Neural cell (in vitro differentiated cells): Measurements from ENCODE around the gene ADGRB3.

ENCODE experiments used
- EZH2 ChIP-seq: fragments of 200-600, 300-800 bp; shearing (Covaris generic), sonication (generic); IDR thresholded peaks from 2 replicates; pipeline ENCODE4 v1.6.1; 2014; ENCODE audit warnings: antibody characterized with exemption, low read length, borderline replicate concordance, mild to moderate bottlenecking; ENCODE audit not compliant: insufficient read depth, poor library complexity, severe bottlenecking
- MXI1 ChIP-seq: fragments of 450-650 bp; conservative IDR thresholded peaks from 2 replicates; pipeline ENCODE4 v1.6.1; 2014; ENCODE audit warnings: antibody characterized with exemption, mild to moderate bottlenecking; ENCODE audit not compliant: poor library complexity, severe bottlenecking
- POLR2AphosphoS5 ChIP-seq: IDR thresholded peaks from 2 replicates; pipeline ENCODE4 v1.6.1; 2012
- TF ChIP-seq, protein P1 (sequence below): IDR thresholded peaks from 2 replicates; pipeline ENCODE4 v1.6.1; 2012; ENCODE audit warnings: borderline replicate concordance
- TF ChIP-seq, protein P2 (sequence below): fragments of 450-650 bp; IDR thresholded peaks from 2 replicates; pipeline ENCODE4 v1.5.1; 2014; ENCODE audit warnings: antibody characterized with exemption, mild to moderate bottlenecking, moderate library complexity; ENCODE audit not compliant: poor library complexity, severe bottlenecking

DNA sequence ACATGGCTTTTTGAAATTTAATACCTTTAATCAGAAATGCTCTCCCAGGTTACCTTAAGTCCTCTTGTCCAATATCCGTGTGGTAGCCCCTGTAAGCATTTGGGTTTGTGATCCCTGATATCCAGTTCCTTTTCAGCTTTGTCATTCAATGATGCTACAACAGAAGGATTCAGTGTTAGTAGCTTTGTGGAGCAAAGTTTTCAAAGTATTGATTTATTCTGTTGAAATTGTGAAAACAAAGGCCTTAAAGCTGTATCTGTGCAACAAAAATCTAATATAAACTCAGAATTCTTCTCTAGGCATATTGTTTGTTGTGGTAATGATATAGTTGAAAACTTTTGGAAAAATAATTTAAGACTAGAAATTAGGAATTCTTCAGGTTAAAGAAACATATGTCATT, 91.9 kb downstream of the ADGRB3 start:
- TF ChIP-seq POLR2AphosphoS5, result no peak
- TF ChIP-seq, protein P1, sequence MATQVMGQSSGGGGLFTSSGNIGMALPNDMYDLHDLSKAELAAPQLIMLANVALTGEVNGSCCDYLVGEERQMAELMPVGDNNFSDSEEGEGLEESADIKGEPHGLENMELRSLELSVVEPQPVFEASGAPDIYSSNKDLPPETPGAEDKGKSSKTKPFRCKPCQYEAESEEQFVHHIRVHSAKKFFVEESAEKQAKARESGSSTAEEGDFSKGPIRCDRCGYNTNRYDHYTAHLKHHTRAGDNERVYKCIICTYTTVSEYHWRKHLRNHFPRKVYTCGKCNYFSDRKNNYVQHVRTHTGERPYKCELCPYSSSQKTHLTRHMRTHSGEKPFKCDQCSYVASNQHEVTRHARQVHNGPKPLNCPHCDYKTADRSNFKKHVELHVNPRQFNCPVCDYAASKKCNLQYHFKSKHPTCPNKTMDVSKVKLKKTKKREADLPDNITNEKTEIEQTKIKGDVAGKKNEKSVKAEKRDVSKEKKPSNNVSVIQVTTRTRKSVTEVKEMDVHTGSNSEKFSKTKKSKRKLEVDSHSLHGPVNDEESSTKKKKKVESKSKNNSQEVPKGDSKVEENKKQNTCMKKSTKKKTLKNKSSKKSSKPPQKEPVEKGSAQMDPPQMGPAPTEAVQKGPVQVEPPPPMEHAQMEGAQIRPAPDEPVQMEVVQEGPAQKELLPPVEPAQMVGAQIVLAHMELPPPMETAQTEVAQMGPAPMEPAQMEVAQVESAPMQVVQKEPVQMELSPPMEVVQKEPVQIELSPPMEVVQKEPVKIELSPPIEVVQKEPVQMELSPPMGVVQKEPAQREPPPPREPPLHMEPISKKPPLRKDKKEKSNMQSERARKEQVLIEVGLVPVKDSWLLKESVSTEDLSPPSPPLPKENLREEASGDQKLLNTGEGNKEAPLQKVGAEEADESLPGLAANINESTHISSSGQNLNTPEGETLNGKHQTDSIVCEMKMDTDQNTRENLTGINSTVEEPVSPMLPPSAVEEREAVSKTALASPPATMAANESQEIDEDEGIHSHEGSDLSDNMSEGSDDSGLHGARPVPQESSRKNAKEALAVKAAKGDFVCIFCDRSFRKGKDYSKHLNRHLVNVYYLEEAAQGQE, result no peak
- TF ChIP-seq EZH2, result no peak
- TF ChIP-seq, protein P2, sequence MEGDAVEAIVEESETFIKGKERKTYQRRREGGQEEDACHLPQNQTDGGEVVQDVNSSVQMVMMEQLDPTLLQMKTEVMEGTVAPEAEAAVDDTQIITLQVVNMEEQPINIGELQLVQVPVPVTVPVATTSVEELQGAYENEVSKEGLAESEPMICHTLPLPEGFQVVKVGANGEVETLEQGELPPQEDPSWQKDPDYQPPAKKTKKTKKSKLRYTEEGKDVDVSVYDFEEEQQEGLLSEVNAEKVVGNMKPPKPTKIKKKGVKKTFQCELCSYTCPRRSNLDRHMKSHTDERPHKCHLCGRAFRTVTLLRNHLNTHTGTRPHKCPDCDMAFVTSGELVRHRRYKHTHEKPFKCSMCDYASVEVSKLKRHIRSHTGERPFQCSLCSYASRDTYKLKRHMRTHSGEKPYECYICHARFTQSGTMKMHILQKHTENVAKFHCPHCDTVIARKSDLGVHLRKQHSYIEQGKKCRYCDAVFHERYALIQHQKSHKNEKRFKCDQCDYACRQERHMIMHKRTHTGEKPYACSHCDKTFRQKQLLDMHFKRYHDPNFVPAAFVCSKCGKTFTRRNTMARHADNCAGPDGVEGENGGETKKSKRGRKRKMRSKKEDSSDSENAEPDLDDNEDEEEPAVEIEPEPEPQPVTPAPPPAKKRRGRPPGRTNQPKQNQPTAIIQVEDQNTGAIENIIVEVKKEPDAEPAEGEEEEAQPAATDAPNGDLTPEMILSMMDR, result no peak
- no peak for TF ChIP-seq MXI1
